Panc1 (cell line): ENCODE results near the gene RBM6. TPM values are rescaled to one million over a fixed set of nuclear protein-coding genes. Genes with fewer than 3 reads are reported as not detected.

ENCODE experiments used
- ATAC-seq: fragments of 200-7000 bp; cut with Tn5 transposase; 2 replicates; pipeline ENCODE4 v1.9.1; 2020; ENCODE audit warnings: mild to moderate bottlenecking, moderate library complexity
- BruUV-seq: library from RNA; stranded (reverse); fragments of 400-500 nt; replicated peaks from 2 replicates; lab custom pipeline; 2021; lab: Mats Ljungman, UMichigan
- CTCF ChIA-PET: fragments of 300-600 bp; sonication (Branson Sonifier 250); formaldehyde crosslinking; loops from one replicate; lab custom pipeline; 2022; ENCODE audit warnings: antibody characterized with exemption; lab: Charles Lee
- POLR2A ChIA-PET: fragments of 300-600 bp; sonication (Branson Sonifier 250); formaldehyde crosslinking; loops from one replicate; lab custom pipeline; 2022; ENCODE audit warnings: antibody characterized with exemption; lab: Charles Lee
- DNase-seq: peaks from one replicate; pipeline ENCODE4 v3.0.0-alpha.2; 2010; ENCODE audit warnings: low read depth, low spot score
- H3K27ac ChIP-seq: 2 replicates; pipeline ENCODE4 v1.5.1; 2011; ENCODE audit warnings: mild to moderate bottlenecking, low read length, inconsistent platforms
- H3K27me3 ChIP-seq: fragments of 200-500 bp; sonication (Bioruptor generic); 2 replicates; pipeline ENCODE4 v1.6.0; 2014; ENCODE audit warnings: low read length, inconsistent platforms; ENCODE audit not compliant: control insufficient read depth, insufficient read depth
- H3K36me3 ChIP-seq: fragments of 200-500 bp; sonication (Bioruptor generic); 2 replicates; pipeline ENCODE4 v1.5.1; 2014; ENCODE audit warnings: inconsistent platforms, mild to moderate bottlenecking, low read length, moderate library complexity; ENCODE audit not compliant: control insufficient read depth, insufficient read depth
- H3K4me1 ChIP-seq: 2 replicates; pipeline ENCODE4 v1.5.1; 2011; ENCODE audit warnings: inconsistent platforms, mild to moderate bottlenecking, low read length, moderate library complexity; ENCODE audit not compliant: control insufficient read depth, insufficient read depth
- H3K4me3 ChIP-seq, 2 experiments: 2 replicates each; pipeline ENCODE4 v1.5.1; 2011 to 2012; ENCODE audit warnings: low read depth in 2 of 2, low read length in 2 of 2, mild to moderate bottlenecking in 2 of 2, inconsistent platforms in 1 of 2, moderate library complexity in 1 of 2
- H3K9me3 ChIP-seq: fragments of 200-500 bp; sonication (Bioruptor generic); 2 replicates; pipeline ENCODE4 v1.5.1; 2014; ENCODE audit warnings: low read depth, mild to moderate bottlenecking, inconsistent platforms, low read length, moderate library complexity; ENCODE audit not compliant: control insufficient read depth, insufficient read depth
- CTCF ChIP-seq: fragments of 450-650 bp; IDR thresholded peaks from 2 replicates; pipeline ENCODE4 v1.5.1; 2017; ENCODE audit warnings: mild to moderate bottlenecking
- POLR2AphosphoS5 ChIP-seq: IDR thresholded peaks from 2 replicates; pipeline ENCODE4 v1.6.1; 2012; ENCODE audit warnings: mild to moderate bottlenecking, low read depth, low read length, moderate library complexity
- REST ChIP-seq, 2 experiments: IDR thresholded peaks; 2 replicates each; pipeline ENCODE4 v1.6.1; 2011 to 2012; ENCODE audit warnings: low read depth in 2 of 2, control low read depth in 1 of 2, low read length in 1 of 2, mild to moderate bottlenecking in 1 of 2, moderate library complexity in 1 of 2; ENCODE audit not compliant: insufficient read depth in 1 of 2
- SIN3A ChIP-seq: IDR thresholded peaks from 2 replicates; pipeline ENCODE4 v1.6.1; 2012; ENCODE audit warnings: low read depth, mild to moderate bottlenecking, low read length, moderate library complexity, borderline replicate concordance; ENCODE audit not compliant: insufficient read depth
- TCF7L2 ChIP-seq: IDR thresholded peaks from 2 replicates; pipeline ENCODE4 v1.6.1; 2011; ENCODE audit warnings: mild to moderate bottlenecking, low read depth, low read length, inconsistent platforms
- in situ Hi-C: cut with HindIII; loops from 2 replicates; pipeline ENCODE4 v1.10.0; 2016; ENCODE audit warnings: low sequenced_read_pairs, low pct_unique_long_range_greater_than_20kb
- intact Hi-C: fragments of 100-400 bp; cut with micrococcal nuclease; formaldehyde crosslinking; loops from one replicate; pipeline ENCODE4 v1.10.0; 2022; ENCODE audit not compliant: unreplicated experiment
- total RNA-seq: library from RNA; stranded (reverse); gene quantifications from one replicate; pipeline ENCODE4 v1.2.1, GENCODE V29; 2021; ENCODE audit not compliant: unreplicated experiment

Gene RBM6
- total RNA-seq, 1 experiment from 2014 or later, result 43.6 TPM

DNA sequence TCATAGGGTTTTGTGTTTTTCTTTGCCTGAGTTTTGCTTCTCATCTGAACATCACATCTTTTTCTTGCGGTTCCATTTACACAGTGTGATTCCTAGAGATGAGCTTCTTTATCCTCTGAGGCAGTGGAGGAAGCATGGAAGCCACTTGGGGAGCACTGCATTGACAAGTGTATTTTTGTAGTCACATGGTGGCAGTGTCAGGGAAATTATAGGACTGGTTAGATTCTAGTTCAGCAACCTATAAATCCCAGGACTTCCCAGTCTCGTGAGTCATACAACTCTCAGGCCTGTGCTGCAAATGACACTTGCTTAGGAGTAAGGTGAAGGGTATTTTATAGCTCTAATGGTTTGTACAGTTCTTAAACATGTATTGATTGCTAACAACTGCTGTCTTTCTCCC is 58.4 kb downstream of the RBM6 start:
- TF ChIP-seq CTCF, result no peak
- TF ChIP-seq SIN3A, result no peak
- TF ChIP-seq TCF7L2, result no peak
- no peak for TF ChIP-seq POLR2AphosphoS5
- no peak for TF ChIP-seq REST (IDR thresholded peaks at IDR 0.05; ENCODE audit: insufficient read depth in 1 of 2, low read depth in 2 of 2, low read length in 1 of 2)
- H3K27me3 ChIP-seq, result no peaks in the 10 kb centered on the region
- CTCF ChIA-PET, result no interaction called here
- in situ Hi-C loops (no loop called here), intact Hi-C loops (no loop called here)
- no TSS peak for BruUV-seq
- no peak overlapping the region for H3K27ac ChIP-seq
- POLR2A ChIA-PET, result no interaction called here
- no peaks in the 10 kb centered on the region; the same call in none of the 2 replicates for H3K36me3 ChIP-seq
- ATAC-seq, result peak; percentile 45; the same call in 1 of the 2 replicates
- DNase-seq, result no peak
- no peaks in the 10 kb centered on the region for H3K9me3 ChIP-seq
- no peak overlapping the region for H3K4me3 ChIP-seq
- H3K4me1 ChIP-seq, result no peaks in the 10 kb centered on the region

DNA sequence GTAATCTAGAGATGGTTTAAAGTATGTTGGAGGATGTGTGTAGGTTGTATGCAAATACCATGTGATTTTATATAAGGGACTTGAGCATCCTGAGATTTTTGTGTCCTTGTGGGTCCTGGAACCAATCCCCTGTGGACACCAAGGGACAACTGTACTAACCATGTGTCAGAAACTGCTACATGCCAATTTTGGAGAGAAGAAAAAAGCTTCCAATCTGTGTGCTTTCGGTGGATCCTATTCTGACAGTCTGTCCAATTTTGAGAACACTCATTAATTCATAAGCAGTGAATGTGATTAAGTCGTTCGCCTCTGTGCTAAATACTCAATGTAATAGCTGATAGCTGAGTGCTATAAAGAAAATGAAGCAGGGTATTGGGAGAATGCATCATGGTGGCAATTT is 61.6 kb downstream of the RBM6 start:
- DNase-seq, result no peak
- ATAC-seq, result no peak
- in situ Hi-C loops (no loop called here), intact Hi-C loops (no loop called here)
- CTCF ChIA-PET, result no interaction called here
- no TSS peak for BruUV-seq
- no peaks in the 10 kb centered on the region for H3K4me1 ChIP-seq
- H3K27me3 ChIP-seq, result no peaks in the 10 kb centered on the region
- no peak for TF ChIP-seq SIN3A
- TF ChIP-seq CTCF, result no peak
- no peak for TF ChIP-seq REST (IDR thresholded peaks at IDR 0.05; ENCODE audit: insufficient read depth in 1 of 2, low read depth in 2 of 2, low read length in 1 of 2)
- no peak for TF ChIP-seq POLR2AphosphoS5
- no peak for TF ChIP-seq TCF7L2
- no peaks in the 10 kb centered on the region for H3K9me3 ChIP-seq
- no peaks in the 10 kb centered on the region; the same call in none of the 2 replicates for H3K36me3 ChIP-seq
- no peak overlapping the region for H3K4me3 ChIP-seq
- H3K27ac ChIP-seq, result no peak overlapping the region
- POLR2A ChIA-PET, result no interaction called here
